Measurements from ENCODE around the gene ANTXRL.
"Not testable (repeated sequence)": the region's sequence is repeated elsewhere in the genome, so short reads cannot be mapped to it uniquely, and the experiment has no call there.

The ANTXRL gene

GRCh38 chr10:46375406-46375805, 88.6 kb downstream of the ANTXRL start, which contains the start of gene ANXA8L1:
Gene ANXA8L1 (plus strand): TSS chr10:46375776. CDS start chr10:46375852, 76 bp downstream.
- in situ Hi-C loops (cut with MboI; ENCODE audit: low sequenced_read_pairs, unreplicated experiment) = not testable (repeated sequence)

GRCh38 chr10:46377022-46377421, 90.2 kb downstream of the ANTXRL start:
- DNase-seq (ENCODE audit: low spot score); in situ Hi-C loops (cut with MboI; ENCODE audit: low sequenced_read_pairs, unreplicated experiment): not testable (repeated sequence)

More at GRCh38 chr10:46375406-46375805, 88.6 kb downstream of the ANTXRL start, which contains the start of gene ANXA8L1:
- not testable (repeated sequence) for DNase-seq (ENCODE audit: low spot score)

GRCh38 chr10:46377651-46378050, 90.9 kb downstream of the ANTXRL start:
- in situ Hi-C loops (cut with MboI; ENCODE audit: low sequenced_read_pairs, unreplicated experiment); DNase-seq (ENCODE audit: low spot score): not testable (repeated sequence)

- in situ Hi-C loops (cut with MboI; ENCODE audit: low sequenced_read_pairs, unreplicated experiment); DNase-seq (ENCODE audit: low spot score): not testable (repeated sequence)
These were observed 91.3 kb downstream of the ANTXRL start for GRCh38 chr10:46378108-46378507.

- DNase-seq (ENCODE audit: low spot score); in situ Hi-C loops (cut with MboI; ENCODE audit: low sequenced_read_pairs, unreplicated experiment): not testable (repeated sequence)
These were observed 92.5 kb downstream of the ANTXRL start for GRCh38 chr10:46379233-46379848.

Data from GM13976 (cell line).